NCI-H2227 (cell line): ENCODE results near the gene SLC15A5.

ENCODE experiments used
- DNase-seq: peaks from one replicate; lab custom pipeline; 2025; ENCODE audit not compliant: unreplicated experiment; lab: John Stamatoyannopoulos, UW

SLC15A5 gene

GRCh38 chr12:16183541-16183940, 93.9 kb downstream of the SLC15A5 start:
- no peak for DNase-seq

- no peak for DNase-seq
Observed at GRCh38 chr12:16175840-16176239, 101.6 kb downstream of the SLC15A5 start.

GRCh38 chr12:16174282-16174681, 103.2 kb downstream of the SLC15A5 start:
- no peak for DNase-seq

- no peak for DNase-seq
Observed at GRCh38 chr12:16171348-16171747, 106.1 kb downstream of the SLC15A5 start.

- no peak for DNase-seq
Observed at GRCh38 chr12:16168078-16168477, 109.4 kb downstream of the SLC15A5 start.

GRCh38 chr12:16166563-16167470, 110.7 kb downstream of the SLC15A5 start:
- DNase-seq = no peak

- DNase-seq = peak; percentile 55
Observed at GRCh38 chr12:16165506-16165905, 112.0 kb downstream of the SLC15A5 start.

- no peak for DNase-seq
Observed at GRCh38 chr12:16163901-16164300, 113.6 kb downstream of the SLC15A5 start.

GRCh38 chr12:16163146-16163545, 114.3 kb downstream of the SLC15A5 start:
- DNase-seq = no peak

- no peak for DNase-seq
Observed at GRCh38 chr12:16159571-16159970, 117.9 kb downstream of the SLC15A5 start.

- no peak for DNase-seq
Observed at GRCh38 chr12:16158050-16158449, 119.4 kb downstream of the SLC15A5 start.

- DNase-seq = no peak
Observed at GRCh38 chr12:16155938-16156337, 121.5 kb downstream of the SLC15A5 start.

- DNase-seq = no peak
Observed at GRCh38 chr12:16154990-16155389, 122.5 kb downstream of the SLC15A5 start.

GRCh38 chr12:16152885-16153673, 124.4 kb downstream of the SLC15A5 start:
- DNase-seq = no peak

GRCh38 chr12:16150276-16150675, 127.2 kb downstream of the SLC15A5 start:
- DNase-seq = peak; percentile 55

- no peak for DNase-seq
Observed at GRCh38 chr12:16148938-16149337, 128.5 kb downstream of the SLC15A5 start.
